ENCODE results near the gene EFCAB7. TPM values are rescaled to one million over a fixed set of nuclear protein-coding genes. Genes with fewer than 3 reads are reported as not detected.

EFCAB7 gene
- total and polyA plus RNA-seq, 7 experiments from 2014 or later: 3.7 to 13.5 (median 7.6) TPM

DNA sequence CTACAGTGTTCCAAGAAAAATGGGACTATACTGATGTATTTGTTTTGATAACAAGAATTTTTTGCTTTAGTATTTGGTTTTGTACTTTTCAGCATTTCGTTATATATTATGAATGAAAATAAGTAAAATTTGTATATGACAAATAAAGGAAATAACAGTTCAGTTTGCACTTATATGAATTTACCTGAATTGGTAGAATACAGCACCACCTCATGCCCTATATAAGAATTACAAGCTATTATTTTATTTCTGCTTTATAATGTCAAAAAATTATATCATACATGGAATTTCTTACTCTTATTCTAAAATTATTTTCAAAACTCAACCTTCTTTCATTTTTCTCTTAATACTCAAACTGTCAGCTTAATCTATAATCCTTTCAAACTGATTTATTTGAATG, 14.6 kb downstream of the EFCAB7 start:
- ATAC-seq (no peak), DNase-seq (peak in 3 of 9 donors; percentile 2 to 28 (median 19))
- no peaks in the 10 kb centered on the region for H3K9me3 ChIP-seq (ENCODE audit: control insufficient read depth in 2 of 3, low read length in 3 of 3)
- H3K27ac ChIP-seq (ENCODE audit: low read depth, low read length): no peak overlapping the region
- Mint-ChIP-seq H3K9me3 (no peaks in the 10 kb centered on the region), H3K36me3 (peaks cover 0 to 13% (median 4%) of the 10 kb centered on the region in 5 donors), H3K4me1 (no peaks in the 10 kb centered on the region), H3K4me3 (no peak overlapping the region), H3K27ac (no peak overlapping the region), H3K27me3 (no peaks in the 10 kb centered on the region)
- POLR2A ChIA-PET: interaction anchor here (0.6 kb wide), 1 partner anchor 730 kb away, joined by 4 read pairs; no protein-coding TSS in a partner anchor
- intact Hi-C loops (cut with micrococcal nuclease): loop anchor here (1.0 to 5.0 kb wide), 6 partner anchors 221 to 697 kb away; no protein-coding TSS in a partner anchor
- peaks cover 0 to 4% (median 0%) of the 10 kb centered on the region in 3 experiments for H3K36me3 ChIP-seq (ENCODE audit: control insufficient read depth in 2 of 3, insufficient read depth in 3 of 3, low read length in 3 of 3)
- CTCF ChIA-PET: interaction anchor here (0.5 to 3.6 kb wide), 11 partner anchors 17 to 1452 kb away, joined by 3 to 25 read pairs (median 4); no protein-coding TSS in a partner anchor
- H3K27me3 ChIP-seq (ENCODE audit: control insufficient read depth in 2 of 2, insufficient read depth in 2 of 2, low read length in 2 of 2): no peaks in the 10 kb centered on the region
- H3K4me3 ChIP-seq (ENCODE audit: low read length): no peak overlapping the region
- no peaks in the 10 kb centered on the region for H3K4me1 ChIP-seq (ENCODE audit: control insufficient read depth in 2 of 2, insufficient read depth in 2 of 2, low read length in 2 of 2)

DNA sequence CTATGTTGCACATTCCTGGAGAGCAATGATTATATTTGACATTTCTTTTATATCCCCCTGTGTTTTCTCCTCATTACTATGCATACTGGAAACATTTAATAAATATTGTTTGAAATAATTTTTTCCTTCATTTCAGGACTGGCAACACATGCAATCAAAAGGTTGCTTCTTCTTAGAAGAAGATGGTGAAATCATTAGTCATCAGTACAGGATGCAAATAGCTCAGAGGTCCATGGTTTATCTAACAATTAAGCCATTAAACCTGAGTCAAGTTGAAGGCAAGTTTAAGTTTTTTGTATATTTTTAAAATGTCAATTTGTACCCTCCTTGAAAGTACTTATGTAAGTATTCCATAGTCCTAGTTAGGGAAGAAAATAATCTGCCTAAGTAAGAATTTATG, 22.5 kb downstream of the EFCAB7 start:
- H3K27me3 ChIP-seq (ENCODE audit: control insufficient read depth in 2 of 2, insufficient read depth in 2 of 2, low read length in 2 of 2): no peaks in the 10 kb centered on the region
- no peak for ATAC-seq
- intact Hi-C loops (cut with micrococcal nuclease): no loop called here
- H3K36me3 Mint-ChIP-seq: peaks cover 4 to 38% (median 19%) of the 10 kb centered on the region in 5 donors
- CTCF ChIA-PET: no interaction called here
- H3K27ac ChIP-seq (ENCODE audit: low read depth, low read length): no peak overlapping the region
- no peak overlapping the region for H3K4me3 Mint-ChIP-seq
- H3K27me3 Mint-ChIP-seq: no peaks in the 10 kb centered on the region
- no peaks in the 10 kb centered on the region for H3K36me3 ChIP-seq (ENCODE audit: control insufficient read depth in 2 of 3, insufficient read depth in 3 of 3, low read length in 3 of 3)
- no peak for DNase-seq
- H3K9me3 ChIP-seq (ENCODE audit: control insufficient read depth in 2 of 3, low read length in 3 of 3): no peaks in the 10 kb centered on the region
- no peak overlapping the region for H3K27ac Mint-ChIP-seq
- POLR2A ChIA-PET: no interaction called here
- no peaks in the 10 kb centered on the region for H3K9me3 Mint-ChIP-seq
- no peaks in the 10 kb centered on the region for H3K4me1 Mint-ChIP-seq
- H3K4me1 ChIP-seq (ENCODE audit: control insufficient read depth in 2 of 2, insufficient read depth in 2 of 2, low read length in 2 of 2): no peaks in the 10 kb centered on the region
- no peak overlapping the region for H3K4me3 ChIP-seq (ENCODE audit: low read length)

DNA sequence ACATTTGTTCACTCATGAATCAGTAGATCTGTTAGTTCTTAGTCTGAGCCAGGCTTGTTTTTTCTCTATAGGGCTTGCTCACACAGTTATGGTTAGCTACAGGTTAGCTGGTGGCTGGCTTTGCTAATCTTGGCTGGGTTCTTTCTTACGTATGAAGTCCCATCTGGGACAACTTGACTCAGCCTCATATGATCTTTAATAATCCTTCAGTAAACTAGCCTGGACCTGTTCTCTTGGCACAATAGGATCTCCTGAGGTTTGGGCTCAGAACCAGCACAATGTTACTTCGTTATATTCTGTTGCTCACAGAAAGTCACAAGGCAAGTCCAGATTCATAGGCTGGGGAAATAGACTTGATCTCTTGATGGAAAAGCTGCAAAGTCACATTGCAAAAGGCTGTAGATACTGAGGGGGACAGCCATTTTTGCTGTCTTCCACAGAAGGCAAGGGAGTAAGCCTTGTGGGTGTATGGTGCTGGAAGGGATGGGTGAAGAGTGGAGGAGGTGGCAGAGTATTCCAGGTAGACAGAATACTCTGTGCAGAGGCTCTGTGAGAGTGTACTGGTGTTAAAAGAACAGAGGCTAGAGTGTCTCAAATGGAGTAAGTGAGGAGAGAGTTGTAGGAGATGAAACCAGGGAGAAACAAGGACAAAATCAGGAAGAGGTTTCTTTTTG, 24.4 kb downstream of the EFCAB7 start:
- H3K36me3 Mint-ChIP-seq: peaks cover 4 to 37% (median 19%) of the 10 kb centered on the region in 5 donors
- POLR2A ChIA-PET: no interaction called here
- no peak for DNase-seq
- no peaks in the 10 kb centered on the region for H3K9me3 ChIP-seq (ENCODE audit: control insufficient read depth in 2 of 3, low read length in 3 of 3)
- ATAC-seq: no peak
- H3K27ac ChIP-seq (ENCODE audit: low read depth, low read length): no peak overlapping the region
- no peaks in the 10 kb centered on the region for H3K4me1 ChIP-seq (ENCODE audit: control insufficient read depth in 2 of 2, insufficient read depth in 2 of 2, low read length in 2 of 2)
- intact Hi-C loops (cut with micrococcal nuclease): no loop called here
- H3K36me3 ChIP-seq (ENCODE audit: control insufficient read depth in 2 of 3, insufficient read depth in 3 of 3, low read length in 3 of 3): no peaks in the 10 kb centered on the region
- no peaks in the 10 kb centered on the region for H3K27me3 Mint-ChIP-seq
- no peak overlapping the region for H3K4me3 Mint-ChIP-seq
- H3K9me3 Mint-ChIP-seq: no peaks in the 10 kb centered on the region
- no peak overlapping the region for H3K4me3 ChIP-seq (ENCODE audit: low read length)
- no peak overlapping the region for H3K27ac Mint-ChIP-seq
- CTCF ChIA-PET: no interaction called here
- H3K27me3 ChIP-seq (ENCODE audit: control insufficient read depth in 2 of 2, insufficient read depth in 2 of 2, low read length in 2 of 2): no peaks in the 10 kb centered on the region
- no peaks in the 10 kb centered on the region for H3K4me1 Mint-ChIP-seq

DNA sequence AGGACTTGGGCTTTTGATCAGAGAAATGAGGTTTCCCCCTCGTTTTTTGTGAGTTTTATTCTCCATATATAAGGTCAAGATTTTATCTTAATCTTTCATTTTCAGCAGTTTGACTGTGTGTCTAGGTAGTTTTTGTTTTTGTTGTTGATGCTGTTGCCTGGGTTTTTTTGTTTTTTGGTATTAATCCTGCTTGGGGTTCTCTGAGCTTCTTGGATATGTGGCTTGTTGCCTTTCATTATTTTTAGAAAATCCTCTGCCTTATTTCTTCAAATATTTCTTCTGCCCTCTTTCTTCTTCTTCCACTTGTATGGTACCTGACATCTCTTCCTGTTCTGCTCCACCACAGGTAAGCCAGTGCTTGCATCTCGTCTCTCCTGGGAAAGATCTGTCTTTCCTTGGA, 25.0 kb downstream of the EFCAB7 start:
- ChIA-PET POLR2A (no interaction called here), CTCF (no interaction called here)
- no peak overlapping the region for H3K4me3 Mint-ChIP-seq
- DNase-seq: no peak
- Histone ChIP-seq H3K4me3 (ENCODE audit: low read length) (no peak overlapping the region), H3K27me3 (ENCODE audit: control insufficient read depth in 2 of 2, insufficient read depth in 2 of 2, low read length in 2 of 2) (no peaks in the 10 kb centered on the region), H3K4me1 (ENCODE audit: control insufficient read depth in 2 of 2, insufficient read depth in 2 of 2, low read length in 2 of 2) (no peaks in the 10 kb centered on the region), H3K27ac (ENCODE audit: low read depth, low read length) (no peak overlapping the region), H3K9me3 (ENCODE audit: control insufficient read depth in 2 of 3, low read length in 3 of 3) (no peaks in the 10 kb centered on the region), H3K36me3 (ENCODE audit: control insufficient read depth in 2 of 3, insufficient read depth in 3 of 3, low read length in 3 of 3) (no peaks in the 10 kb centered on the region)
- H3K27ac Mint-ChIP-seq: no peak overlapping the region
- no peaks in the 10 kb centered on the region for H3K27me3 Mint-ChIP-seq
- peaks cover 4 to 37% (median 19%) of the 10 kb centered on the region in 5 donors for H3K36me3 Mint-ChIP-seq
- no peaks in the 10 kb centered on the region for H3K9me3 Mint-ChIP-seq
- H3K4me1 Mint-ChIP-seq: no peaks in the 10 kb centered on the region
- intact Hi-C loops (cut with micrococcal nuclease): no loop called here
- no peak for ATAC-seq

DNA sequence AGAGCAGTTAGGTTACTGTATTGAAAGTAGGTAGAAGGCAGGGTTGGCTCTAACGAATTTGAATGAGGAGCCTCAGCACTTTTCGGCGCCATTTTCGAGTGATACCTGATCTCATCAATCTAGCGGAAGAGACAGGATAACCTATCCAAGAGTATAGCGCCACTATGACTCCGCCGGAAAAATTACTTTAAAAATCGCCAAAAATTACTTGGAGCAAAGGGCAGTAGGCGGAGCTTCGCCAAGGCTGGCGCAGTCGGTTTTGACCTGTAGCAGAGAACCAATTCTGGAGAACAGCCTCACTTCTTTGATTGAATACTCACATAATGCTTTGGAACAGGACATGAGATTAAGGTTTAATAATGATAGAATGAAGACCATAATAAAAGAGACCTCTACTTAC, 25.6 kb downstream of the EFCAB7 start:
- ChIA-PET CTCF (no interaction called here), POLR2A (no interaction called here)
- no peaks in the 10 kb centered on the region for H3K27me3 Mint-ChIP-seq

DNA sequence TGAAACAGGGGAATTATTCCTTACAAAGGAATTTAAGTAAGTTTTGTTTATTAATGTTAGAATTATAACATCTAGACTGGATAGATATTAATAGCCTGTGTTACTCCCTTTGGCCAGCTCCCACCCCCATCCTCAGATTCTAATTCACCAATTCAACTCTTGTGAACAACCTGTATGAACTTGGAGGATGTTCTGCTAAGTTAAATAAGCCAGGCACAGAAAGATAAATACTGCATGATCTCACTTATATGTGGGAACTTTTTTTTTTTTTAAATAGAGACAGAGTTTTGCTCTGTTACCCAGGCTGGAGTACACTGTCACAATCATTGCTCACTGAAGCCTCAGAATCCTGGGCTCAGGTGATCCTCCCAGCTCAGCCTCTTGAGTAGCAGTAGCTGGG, 32.2 kb downstream of the EFCAB7 start:
- H3K4me3 Mint-ChIP-seq: no peak overlapping the region
- CTCF ChIA-PET: interaction anchor here (1.2 to 3.1 kb wide), 2 partner anchors 18 to 690 kb away, joined by 9 to 17 read pairs; no protein-coding TSS in a partner anchor
- H3K27me3 ChIP-seq (ENCODE audit: control insufficient read depth in 2 of 2, insufficient read depth in 2 of 2, low read length in 2 of 2): no peaks in the 10 kb centered on the region
- DNase-seq (no peak), ATAC-seq (no peak)
- H3K4me1 Mint-ChIP-seq: peaks cover 0 to 4% (median 0%) of the 10 kb centered on the region in 7 donors
- H3K4me3 ChIP-seq (ENCODE audit: low read length): no peak overlapping the region
- POLR2A ChIA-PET: no interaction called here
- intact Hi-C loops (cut with micrococcal nuclease): no loop called here
- H3K9me3 ChIP-seq (ENCODE audit: control insufficient read depth in 2 of 3, low read length in 3 of 3): no peaks in the 10 kb centered on the region
- no peaks in the 10 kb centered on the region for H3K36me3 ChIP-seq (ENCODE audit: control insufficient read depth in 2 of 3, insufficient read depth in 3 of 3, low read length in 3 of 3)
- H3K27me3 Mint-ChIP-seq: no peaks in the 10 kb centered on the region
- H3K4me1 ChIP-seq (ENCODE audit: control insufficient read depth in 2 of 2, insufficient read depth in 2 of 2, low read length in 2 of 2): no peaks in the 10 kb centered on the region
- no peak overlapping the region for H3K27ac Mint-ChIP-seq
- H3K27ac ChIP-seq (ENCODE audit: low read depth, low read length): no peak overlapping the region
- H3K9me3 Mint-ChIP-seq: no peaks in the 10 kb centered on the region
- H3K36me3 Mint-ChIP-seq: peaks cover 0 to 21% (median 8%) of the 10 kb centered on the region in 5 donors

More for the DNA sequence above, 25.6 kb downstream of the EFCAB7 start:
- Histone ChIP-seq H3K36me3 (ENCODE audit: control insufficient read depth in 2 of 3, insufficient read depth in 3 of 3, low read length in 3 of 3) (no peaks in the 10 kb centered on the region), H3K4me3 (ENCODE audit: low read length) (no peak overlapping the region), H3K27me3 (ENCODE audit: control insufficient read depth in 2 of 2, insufficient read depth in 2 of 2, low read length in 2 of 2) (no peaks in the 10 kb centered on the region), H3K4me1 (ENCODE audit: control insufficient read depth in 2 of 2, insufficient read depth in 2 of 2, low read length in 2 of 2) (no peaks in the 10 kb centered on the region), H3K27ac (ENCODE audit: low read depth, low read length) (no peak overlapping the region), H3K9me3 (ENCODE audit: control insufficient read depth in 2 of 3, low read length in 3 of 3) (no peaks in the 10 kb centered on the region)
- ATAC-seq (no peak), DNase-seq (no peak)
- no peak overlapping the region for H3K27ac Mint-ChIP-seq
- H3K4me3 Mint-ChIP-seq: no peak overlapping the region
- intact Hi-C loops (cut with micrococcal nuclease): no loop called here
- peaks cover 4 to 40% (median 19%) of the 10 kb centered on the region in 5 donors for H3K36me3 Mint-ChIP-seq
- no peaks in the 10 kb centered on the region for H3K9me3 Mint-ChIP-seq
- no peaks in the 10 kb centered on the region for H3K4me1 Mint-ChIP-seq

All from naive thymus-derived CD4-positive, alpha-beta T cell (primary cell).